HG03565 (cell line): ENCODE measurements around the gene HOXA13.

Experiments used
- ATAC-seq: cut with Tn5 transposase; IDR thresholded peaks from one replicate; pipeline ENCODE4 v1.9.1; 2021; ENCODE audit warnings: mild to moderate bottlenecking, moderate library complexity; ENCODE audit not compliant: unreplicated experiment

HOXA13 gene

GRCh38 chr7:27237735-27238334 lies 37.9 kb upstream of the HOXA13 start:
- no peak for ATAC-seq

GRCh38 chr7:27235387-27236311 lies 35.8 kb upstream of the HOXA13 start:
- ATAC-seq: no peak

GRCh38 chr7:27229448-27229847 lies 29.6 kb upstream of the HOXA13 start:
- no peak for ATAC-seq

GRCh38 chr7:27224983-27225934 lies 25.4 kb upstream of the HOXA13 start:
- ATAC-seq: no peak

GRCh38 chr7:27223941-27224575 lies 24.2 kb upstream of the HOXA13 start:
- ATAC-seq: no peak

GRCh38 chr7:27221201-27221797 lies 21.4 kb upstream of the HOXA13 start:
- ATAC-seq: no peak

- no peak for ATAC-seq
These were observed 20.6 kb upstream of the HOXA13 start for GRCh38 chr7:27220440-27220955.

GRCh38 chr7:27219821-27220220 lies 19.9 kb upstream of the HOXA13 start:
- no peak for ATAC-seq

- no peak for ATAC-seq
These were observed 18.1 kb upstream of the HOXA13 start for GRCh38 chr7:27217951-27218350.

- ATAC-seq: no peak
These were observed 15.5 kb upstream of the HOXA13 start for GRCh38 chr7:27215356-27215755.

GRCh38 chr7:27214239-27214950 lies 14.5 kb upstream of the HOXA13 start:
- ATAC-seq: no peak

- no peak for ATAC-seq
These were observed 13.7 kb upstream of the HOXA13 start for GRCh38 chr7:27213433-27214238.

- no peak for ATAC-seq
These were observed 12.9 kb upstream of the HOXA13 start for GRCh38 chr7:27212497-27213432.

GRCh38 chr7:27211764-27212204 lies 11.9 kb upstream of the HOXA13 start:
- no peak for ATAC-seq

GRCh38 chr7:27211084-27211446 lies 11.2 kb upstream of the HOXA13 start:
- no peak for ATAC-seq

- ATAC-seq: no peak
These were observed 10.7 kb upstream of the HOXA13 start for GRCh38 chr7:27210441-27211083.

GRCh38 chr7:27209933-27210440 lies 10.1 kb upstream of the HOXA13 start:
- ATAC-seq: no peak
